HUES48 (cell line): ENCODE measurements around the gene HELZ.
"Not testable (repeated sequence)": the region's sequence is repeated elsewhere in the genome, so short reads cannot be mapped to it uniquely, and the experiment has no call there.

Source experiments
- H3K27ac ChIP-seq: one replicate; pipeline ENCODE4 v1.7.0; 2013; ENCODE audit warnings: low read depth, low read length, inconsistent platforms
- H3K27me3 ChIP-seq: 2 replicates; pipeline ENCODE4 v1.6.1; 2013; ENCODE audit warnings: mild to moderate bottlenecking, low read length; ENCODE audit not compliant: control insufficient read depth, insufficient read depth
- H3K36me3 ChIP-seq: 2 replicates; pipeline ENCODE4 v1.6.1; 2013; ENCODE audit warnings: low read length; ENCODE audit not compliant: control insufficient read depth, insufficient read depth
- H3K4me1 ChIP-seq: 2 replicates; pipeline ENCODE4 v1.6.1; 2013; ENCODE audit warnings: mild to moderate bottlenecking, low read length; ENCODE audit not compliant: control insufficient read depth, insufficient read depth
- H3K4me3 ChIP-seq: 2 replicates; pipeline ENCODE4 v1.5.1; 2013; ENCODE audit warnings: mild to moderate bottlenecking, low read depth, low read length
- H3K9ac ChIP-seq: 2 replicates; pipeline ENCODE4 v1.6.1; 2013; ENCODE audit warnings: mild to moderate bottlenecking, low read depth, low read length, moderate library complexity
- H3K9me3 ChIP-seq: 2 replicates; pipeline ENCODE4 v1.6.1; 2013; ENCODE audit warnings: low read length; ENCODE audit not compliant: control insufficient read depth, insufficient read depth

HELZ gene

GRCh38 chr17:67128700-67129099 is 116.3 kb downstream of the HELZ start:
- Histone ChIP-seq H3K4me1 (no peaks in the 10 kb centered on the region), H3K27ac (no peak overlapping the region), H3K27me3 (no peaks in the 10 kb centered on the region), H3K9ac (no peak overlapping the region), H3K4me3 (no peak overlapping the region), H3K36me3 (peaks cover 28% of the 10 kb centered on the region), H3K9me3 (no peaks in the 10 kb centered on the region)

- H3K9me3 ChIP-seq = no peaks in the 10 kb centered on the region
- H3K27ac ChIP-seq = no peak overlapping the region
- no peak overlapping the region for H3K4me3 ChIP-seq
These were observed 117.1 kb downstream of the HELZ start for GRCh38 chr17:67127925-67128324.

DNA sequence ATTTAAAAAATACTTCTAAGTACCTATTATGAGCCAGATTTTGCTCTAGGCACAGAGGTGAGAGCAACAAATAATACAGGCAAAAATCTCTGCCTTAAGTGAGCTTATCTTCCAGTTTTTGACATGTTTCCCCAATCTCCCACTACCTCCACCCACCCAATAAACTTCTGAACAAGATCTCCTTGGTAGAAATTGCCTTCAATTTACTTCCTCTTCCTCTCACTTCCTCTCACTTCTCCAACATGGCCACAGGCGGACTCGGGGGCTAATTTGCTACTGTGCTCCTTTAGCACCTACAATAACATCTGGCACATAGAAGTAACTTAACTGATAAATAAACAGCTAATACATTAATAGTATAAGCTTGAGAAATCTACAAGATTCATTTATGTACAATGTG is 118.0 kb downstream of the HELZ start:
- H3K9me3 ChIP-seq = no peaks in the 10 kb centered on the region
- H3K4me1 ChIP-seq = no peaks in the 10 kb centered on the region
- no peaks in the 10 kb centered on the region for H3K27me3 ChIP-seq
- H3K9ac ChIP-seq = no peak overlapping the region
- no peak overlapping the region for H3K4me3 ChIP-seq
- H3K27ac ChIP-seq = no peak overlapping the region
- peaks cover 38% of the 10 kb centered on the region for H3K36me3 ChIP-seq

More at GRCh38 chr17:67127925-67128324, 117.1 kb downstream of the HELZ start:
- Histone ChIP-seq H3K9ac (no peak overlapping the region), H3K27me3 (no peaks in the 10 kb centered on the region), H3K36me3 (peaks cover 33% of the 10 kb centered on the region), H3K4me1 (no peaks in the 10 kb centered on the region)

- H3K27me3 ChIP-seq, H3K4me1 ChIP-seq, H3K9ac ChIP-seq, H3K9me3 ChIP-seq, H3K27ac ChIP-seq, H3K4me3 ChIP-seq: not testable (repeated sequence)
- peaks cover 39% of the 10 kb centered on the region for H3K36me3 ChIP-seq
These were observed 118.5 kb downstream of the HELZ start for GRCh38 chr17:67126543-67126942.

DNA sequence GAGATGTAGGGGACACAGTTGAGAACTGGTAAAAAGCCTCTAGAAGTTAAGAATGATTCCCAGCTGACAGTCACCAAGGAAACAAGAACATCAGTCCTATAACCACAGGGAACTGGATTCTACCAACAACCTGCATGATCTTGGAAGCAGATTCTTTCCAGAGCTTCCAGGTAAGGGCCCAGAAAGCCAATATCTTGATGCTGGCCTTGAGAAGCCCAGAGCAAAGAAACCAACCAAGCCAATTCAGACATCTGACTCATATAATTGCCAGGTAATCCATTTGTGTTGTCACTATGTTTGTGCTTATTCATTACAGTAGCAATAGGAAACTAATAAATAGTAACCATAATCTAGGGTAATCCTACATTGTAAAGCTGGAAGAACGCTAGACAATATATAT is 119.1 kb downstream of the HELZ start:
- Histone ChIP-seq H3K27ac (peak overlapping the region; percentile 28), H3K27me3 (no peaks in the 10 kb centered on the region), H3K9me3 (no peaks in the 10 kb centered on the region), H3K4me3 (no peak overlapping the region), H3K4me1 (no peaks in the 10 kb centered on the region), H3K36me3 (peaks cover 45% of the 10 kb centered on the region), H3K9ac (no peak overlapping the region)

DNA sequence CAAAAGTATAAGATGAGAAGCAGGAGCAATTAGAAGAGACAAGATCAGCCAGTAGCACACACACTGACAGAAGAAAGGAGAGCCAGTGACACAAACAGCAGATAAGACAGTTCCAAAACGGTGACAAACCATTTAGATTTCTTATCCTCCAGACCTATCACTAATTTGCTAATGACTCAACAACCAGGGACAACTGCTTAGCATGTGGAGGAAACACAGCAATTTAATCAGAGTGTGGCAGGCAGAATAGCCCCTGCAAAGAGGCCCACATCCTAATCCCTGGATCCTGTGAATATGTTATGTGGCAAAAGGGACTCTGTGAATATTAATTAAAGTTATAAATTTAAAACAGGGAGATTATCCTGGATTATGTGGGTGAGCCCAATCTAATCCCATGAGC is 119.6 kb downstream of the HELZ start:
- Histone ChIP-seq H3K36me3 (peaks cover 48% of the 10 kb centered on the region), H3K27me3 (no peaks in the 10 kb centered on the region), H3K27ac (peak overlapping the region; percentile 28), H3K9ac (no peak overlapping the region), H3K9me3 (no peaks in the 10 kb centered on the region), H3K4me1 (no peaks in the 10 kb centered on the region), H3K4me3 (no peak overlapping the region)

DNA sequence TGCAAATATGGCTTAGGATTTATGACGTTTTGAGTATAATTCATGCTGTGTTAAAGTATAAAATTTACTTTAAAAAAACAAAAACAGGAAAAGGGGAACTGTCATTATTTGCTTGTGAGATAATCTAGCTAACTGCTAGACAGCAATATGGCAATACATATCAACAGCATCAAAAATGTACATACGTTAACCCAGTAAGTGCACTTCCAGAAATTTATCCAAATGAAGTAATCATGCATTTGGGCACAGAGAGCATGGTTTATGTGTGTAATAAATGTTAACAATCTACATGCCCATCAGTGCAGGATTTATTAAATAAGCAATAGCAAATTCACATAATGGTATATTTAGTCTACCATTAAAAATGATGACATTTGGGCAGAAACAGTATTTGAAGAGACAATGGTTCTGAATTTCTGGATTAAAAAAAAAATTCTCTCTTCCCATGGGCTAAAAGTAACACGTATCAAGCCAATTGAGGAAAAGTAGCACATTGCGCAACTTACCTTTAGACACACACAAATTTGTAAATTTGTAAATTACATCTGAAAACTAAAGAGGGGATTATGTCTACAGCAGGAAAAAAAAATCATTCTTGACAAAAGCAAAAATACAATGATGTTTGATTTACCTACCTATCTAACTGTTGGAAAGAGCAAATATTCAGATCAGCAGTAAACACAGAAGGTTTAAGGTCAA is 120.4 kb downstream of the HELZ start:
- Histone ChIP-seq H3K4me1 (no peaks in the 10 kb centered on the region), H3K9me3 (no peaks in the 10 kb centered on the region), H3K36me3 (peaks cover 55% of the 10 kb centered on the region), H3K27me3 (no peaks in the 10 kb centered on the region), H3K9ac (no peak overlapping the region), H3K4me3 (no peak overlapping the region), H3K27ac (no peak overlapping the region)

DNA sequence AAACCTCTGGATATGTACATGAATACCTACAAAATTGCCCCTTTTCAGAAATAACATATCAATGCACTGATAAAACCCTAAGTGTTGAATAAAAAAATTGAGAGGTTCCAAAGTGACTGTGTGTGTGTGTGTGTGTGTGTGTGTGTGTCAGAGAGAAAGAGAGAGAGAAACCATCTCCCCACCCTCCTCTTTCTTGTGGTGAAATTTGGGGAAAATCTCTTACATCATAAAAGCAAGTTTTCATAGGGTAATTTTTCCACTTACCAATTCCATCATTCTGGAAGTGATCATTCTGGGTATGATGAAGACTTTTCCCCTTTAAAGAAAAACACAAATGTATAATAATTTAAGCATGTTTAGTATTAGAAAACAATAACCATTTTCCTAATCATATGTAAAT is 121.3 kb downstream of the HELZ start:
- no peaks in the 10 kb centered on the region for H3K9me3 ChIP-seq
- H3K36me3 ChIP-seq = peaks cover 56% of the 10 kb centered on the region
- no peak overlapping the region for H3K4me3 ChIP-seq
- H3K9ac ChIP-seq = no peak overlapping the region
- H3K4me1 ChIP-seq = no peaks in the 10 kb centered on the region
- H3K27ac ChIP-seq = no peak overlapping the region
- H3K27me3 ChIP-seq = no peaks in the 10 kb centered on the region

DNA sequence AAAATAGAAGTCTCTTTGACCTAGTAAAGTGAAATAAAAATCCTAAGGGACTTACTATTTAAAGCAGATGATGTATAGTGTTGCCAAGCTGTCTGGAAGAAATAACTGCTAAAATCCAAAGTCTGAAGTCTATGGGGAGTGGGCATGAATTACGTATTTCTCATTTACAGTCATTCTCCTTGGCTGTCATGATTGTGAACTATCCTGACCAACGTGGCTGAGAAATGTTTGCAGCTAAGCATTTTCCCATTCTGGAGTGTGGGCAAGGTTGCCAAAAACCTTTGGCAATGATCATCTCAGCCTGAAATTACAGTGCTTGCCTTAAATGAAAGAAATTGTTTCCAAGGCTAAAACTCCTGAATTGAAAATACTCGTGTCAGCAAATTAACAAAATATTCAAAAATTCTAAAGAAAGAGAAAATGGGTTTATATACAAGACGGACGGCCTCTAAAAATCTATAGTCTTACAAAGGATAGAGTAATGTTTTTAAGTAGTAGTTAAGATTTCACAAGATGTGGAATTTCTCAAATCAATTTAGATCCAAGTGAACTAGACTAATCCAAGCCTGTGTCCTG is 123.6 kb downstream of the HELZ start:
- Histone ChIP-seq H3K9ac (no peak overlapping the region), H3K27ac (no peak overlapping the region), H3K4me1 (no peaks in the 10 kb centered on the region), H3K9me3 (no peaks in the 10 kb centered on the region), H3K36me3 (peaks cover 40% of the 10 kb centered on the region), H3K4me3 (no peak overlapping the region), H3K27me3 (no peaks in the 10 kb centered on the region)

- no peaks in the 10 kb centered on the region for H3K4me1 ChIP-seq
- H3K4me3 ChIP-seq = no peak overlapping the region
- no peak overlapping the region for H3K9ac ChIP-seq
- H3K36me3 ChIP-seq = peaks cover 39% of the 10 kb centered on the region
- H3K27me3 ChIP-seq = no peaks in the 10 kb centered on the region
- no peak overlapping the region for H3K27ac ChIP-seq
- no peaks in the 10 kb centered on the region for H3K9me3 ChIP-seq
These were observed 125.9 kb downstream of the HELZ start for GRCh38 chr17:67119102-67119501.

- Histone ChIP-seq H3K36me3 (peaks cover 43% of the 10 kb centered on the region), H3K27me3 (no peaks in the 10 kb centered on the region), H3K9me3 (no peaks in the 10 kb centered on the region), H3K4me1 (no peaks in the 10 kb centered on the region), H3K4me3 (no peak overlapping the region), H3K27ac (no peak overlapping the region), H3K9ac (no peak overlapping the region)
These were observed 128.9 kb downstream of the HELZ start for GRCh38 chr17:67116045-67116575.
